Right lobe of liver (tissue), 6 donors: Measurements from ENCODE around the gene COQ5. TPM values are rescaled to one million over a fixed set of nuclear protein-coding genes. Genes with fewer than 3 reads are reported as not detected.

Experiments
- ATAC-seq, 4 donors: fragments of 200-7000 bp; cut with Tn5 transposase; one replicate each; pipeline ENCODE4 v1.9.1; 2020; ENCODE audit warnings: mild to moderate bottlenecking in 4 of 4, moderate library complexity in 4 of 4
- DNase-seq, 3 donors: peaks; one replicate each; pipeline ENCODE4 v3.0.0-alpha.2; 2020
- H3K27ac ChIP-seq, 3 donors: fragments of 200-600 bp; one replicate each; pipeline ENCODE4 v1.8.0; 2022
- H3K27me3 ChIP-seq, 2 donors: fragments of 200-600 bp; one replicate each; pipeline ENCODE4 v1.8.0; 2022
- H3K36me3 ChIP-seq, 4 donors: fragments of 200-600 bp; sonication (generic) in 1 of 4; one replicate each; pipeline versions ENCODE4 v1.5.1 to v1.8.0; 2017 to 2022; ENCODE audit warnings: control low read depth in 1 of 4
- H3K4me1 ChIP-seq, 4 donors: fragments of 200-600 bp; sonication (generic) in 1 of 4; one replicate each; pipeline versions ENCODE4 v1.5.1 to v1.8.0; 2017 to 2022; ENCODE audit warnings: control low read depth in 1 of 4
- H3K4me3 ChIP-seq, 3 donors: fragments of 200-600 bp; one replicate each; pipeline ENCODE4 v1.8.0; 2022
- H3K9me3 ChIP-seq, 4 donors: fragments of 200-600 bp; sonication (generic) in 1 of 4; one replicate each; pipeline versions ENCODE4 v1.5.1 to v1.8.0; 2017 to 2022; ENCODE audit warnings: control low read depth in 1 of 4
- POLR2A ChIP-seq: fragments of 450-650 bp; IDR thresholded peaks from one replicate; pipeline ENCODE4 v1.6.1; 2017; ENCODE audit warnings: antibody characterized with exemption, mild to moderate bottlenecking
- WGBS: methylation state at CpG from one replicate; pipeline ENCODE4 v1.1.6; 2018; ENCODE audit warnings: low coverage, low lambda C conversion rate; ENCODE audit not compliant: insufficient coverage; ENCODE audit errors: missing lambda C conversion rate; 5-methylcytosine and 5-hydroxymethylcytosine counted together
- intact Hi-C, 2 donors: fragments of 100-400 bp; cut with DNase I; formaldehyde crosslinking; loops; one replicate each; pipeline versions ENCODE4 v1.11.2 to v1.14.1; 2022
- total RNA-seq, 6 experiments: library from RNA; depleted of rRNA in 2 of 6; stranded (reverse); fragments of >200 nt in 2 of 6; fragmentation: NEBNext Ultra II Directional in 3 of 6; extraction: Animal tissue kit (Norgen Biotek cat#: 25700) in 3 of 6; gene quantifications; one replicate each; pipeline versions ENCODE4 v1.1.0 to v1.2.4, GENCODE V29; 2016 to 2023
- TF ChIP-seq, protein P1 (sequence below), 4 donors: fragments of 200-600 bp in 3 of 4; fragments of 450-650 bp in 1 of 4; IDR thresholded peaks; one replicate each; pipeline versions ENCODE4 v1.5.1 to v1.8.0; 2016 to 2022; ENCODE audit warnings: antibody characterized with exemption in 4 of 4, mild to moderate bottlenecking in 2 of 4
- donor health status: DM: no; HTN: yes; CAD: no.
- donor health status: DM: no; HTN: no; CAD: no.
- donor health status: DM: no; HTN: no; CAD: no.
- donor health status: DM: no; HTN: yes; CAD: no.
- donor health status: DM: no; HTN: yes; CAD: no.

The COQ5 gene
- total RNA-seq, 6 experiments from 2014 or later = 21.6 to 37.9 (median 31.0) TPM

DNA sequence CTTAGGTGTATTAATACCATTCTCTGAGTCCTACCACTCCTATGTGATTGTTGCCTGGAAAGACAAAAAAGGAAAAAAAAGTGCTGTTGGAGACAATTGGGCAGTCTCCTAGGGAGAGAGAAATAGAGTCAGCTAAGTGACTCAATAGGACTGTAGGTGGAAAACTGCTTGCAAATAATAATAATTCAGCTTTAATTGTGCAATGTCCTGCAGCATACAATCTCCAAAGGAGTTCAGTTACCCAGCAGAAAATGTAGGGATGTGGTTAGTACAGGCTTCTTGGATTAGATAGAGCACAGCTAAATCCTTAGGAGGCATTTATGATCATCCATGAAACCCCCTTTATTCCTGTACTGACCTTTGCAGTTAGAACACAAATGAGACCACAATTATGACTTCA, 56.4 kb downstream of the COQ5 start:
- Histone ChIP-seq H3K9me3 (no peaks in the 10 kb centered on the region), H3K4me1 (peaks cover 0 to 21% (median 0%) of the 10 kb centered on the region in 4 donors), H3K27ac (no peak overlapping the region), H3K4me3 (no peak overlapping the region), H3K36me3 (no peaks in the 10 kb centered on the region), H3K27me3 (no peaks in the 10 kb centered on the region)
- TF ChIP-seq POLR2A = no peak
- TF ChIP-seq, protein P1, sequence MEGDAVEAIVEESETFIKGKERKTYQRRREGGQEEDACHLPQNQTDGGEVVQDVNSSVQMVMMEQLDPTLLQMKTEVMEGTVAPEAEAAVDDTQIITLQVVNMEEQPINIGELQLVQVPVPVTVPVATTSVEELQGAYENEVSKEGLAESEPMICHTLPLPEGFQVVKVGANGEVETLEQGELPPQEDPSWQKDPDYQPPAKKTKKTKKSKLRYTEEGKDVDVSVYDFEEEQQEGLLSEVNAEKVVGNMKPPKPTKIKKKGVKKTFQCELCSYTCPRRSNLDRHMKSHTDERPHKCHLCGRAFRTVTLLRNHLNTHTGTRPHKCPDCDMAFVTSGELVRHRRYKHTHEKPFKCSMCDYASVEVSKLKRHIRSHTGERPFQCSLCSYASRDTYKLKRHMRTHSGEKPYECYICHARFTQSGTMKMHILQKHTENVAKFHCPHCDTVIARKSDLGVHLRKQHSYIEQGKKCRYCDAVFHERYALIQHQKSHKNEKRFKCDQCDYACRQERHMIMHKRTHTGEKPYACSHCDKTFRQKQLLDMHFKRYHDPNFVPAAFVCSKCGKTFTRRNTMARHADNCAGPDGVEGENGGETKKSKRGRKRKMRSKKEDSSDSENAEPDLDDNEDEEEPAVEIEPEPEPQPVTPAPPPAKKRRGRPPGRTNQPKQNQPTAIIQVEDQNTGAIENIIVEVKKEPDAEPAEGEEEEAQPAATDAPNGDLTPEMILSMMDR (IDR thresholded peaks at IDR 0.05) = no peak
- ATAC-seq = no peak
- DNase-seq = no peak
- intact Hi-C loops = no loop called here

- Histone ChIP-seq H3K36me3 (peaks cover 0 to 4% (median 3%) of the 10 kb centered on the region in 4 donors), H3K27me3 (no peaks in the 10 kb centered on the region), H3K9me3 (no peaks in the 10 kb centered on the region), H3K4me3 (peak overlapping the region; percentile 84 to 89 (median 88)), H3K27ac (peak overlapping the region; percentile 76 to 92 (median 83)), H3K4me1 (peaks cover 0 to 32% (median 0%) of the 10 kb centered on the region in 4 donors)
- DNase-seq (no peak), ATAC-seq (peak; percentile 16 to 31 (median 28))
- no peak for TF ChIP-seq POLR2A
- TF ChIP-seq, protein P1 (IDR thresholded peaks at IDR 0.05) = no peak
- intact Hi-C loops = no loop called here
- 82% methylated on average over 11 of the region's 26 CpGs for WGBS
Measured at GRCh38 chr12:120470150-120470784, 58.7 kb downstream of the COQ5 start.

DNA sequence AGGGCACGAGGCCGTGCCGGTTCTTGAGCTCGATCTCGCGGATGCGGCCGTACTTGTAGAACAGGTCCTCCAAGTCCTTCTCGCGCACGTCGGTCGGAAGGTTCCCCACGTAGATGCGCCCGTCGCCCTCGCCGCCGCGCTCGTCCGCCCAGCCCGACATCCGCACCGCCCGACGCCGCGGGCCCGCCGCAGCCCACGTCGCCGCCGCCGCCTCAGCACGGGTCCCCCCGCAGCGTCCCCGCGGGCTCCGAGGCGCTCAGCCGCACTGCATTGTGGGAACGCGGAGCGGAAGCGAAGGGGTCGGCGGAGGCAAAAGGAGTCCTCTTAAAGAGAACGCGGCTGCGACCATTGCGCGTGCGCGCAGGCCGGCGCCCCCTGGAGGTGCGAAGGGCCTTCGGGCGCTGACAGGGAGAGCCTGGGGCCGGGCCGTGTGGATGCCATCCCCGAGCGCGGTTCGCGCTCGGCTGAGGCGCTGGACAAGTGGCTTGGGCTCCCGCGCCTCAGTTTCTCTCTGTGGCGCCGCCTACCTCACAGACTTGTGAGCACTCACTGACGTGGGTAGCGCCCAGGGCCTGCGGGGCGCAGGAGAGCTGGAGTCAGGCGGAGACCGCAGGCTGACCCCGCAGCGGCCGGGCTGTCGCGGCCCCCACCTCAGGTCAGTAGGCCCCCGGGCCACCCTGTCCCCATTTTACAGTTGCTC, 59.4 kb downstream of the COQ5 start, which contains the start of gene SRSF9:
TSS of gene SRSF9 (minus strand) at position 299 of the 700 bp plus-strand sequence. CDS start at position 160, 139 bp downstream.
- ATAC-seq (peak; percentile 95 to 98 (median 96)), DNase-seq (peak; percentile 97)
- peak within 1 kb of the TSS; percentile 84 to 89 (median 88) for H3K4me3 ChIP-seq
- intact Hi-C loops = no loop called here
- H3K9me3 ChIP-seq = no peaks in the 10 kb centered on the region
- H3K4me1 ChIP-seq = peaks cover 0 to 32% (median 0%) of the 10 kb centered on the region in 4 donors
- no peaks in the 10 kb centered on the region for H3K27me3 ChIP-seq
- TF ChIP-seq POLR2A = peak; percentile 79
- TF ChIP-seq, protein P1 (IDR thresholded peaks at IDR 0.05) = peak; percentile 87 to 96 (median 92)
- WGBS = 0% methylated on average over 14 of the region's 88 CpGs
- peak within 1 kb of the TSS; percentile 76 to 92 (median 83) for H3K27ac ChIP-seq
- peaks cover 0 to 11% (median 6%) of the 10 kb centered on the region in 4 donors for H3K36me3 ChIP-seq

DNA sequence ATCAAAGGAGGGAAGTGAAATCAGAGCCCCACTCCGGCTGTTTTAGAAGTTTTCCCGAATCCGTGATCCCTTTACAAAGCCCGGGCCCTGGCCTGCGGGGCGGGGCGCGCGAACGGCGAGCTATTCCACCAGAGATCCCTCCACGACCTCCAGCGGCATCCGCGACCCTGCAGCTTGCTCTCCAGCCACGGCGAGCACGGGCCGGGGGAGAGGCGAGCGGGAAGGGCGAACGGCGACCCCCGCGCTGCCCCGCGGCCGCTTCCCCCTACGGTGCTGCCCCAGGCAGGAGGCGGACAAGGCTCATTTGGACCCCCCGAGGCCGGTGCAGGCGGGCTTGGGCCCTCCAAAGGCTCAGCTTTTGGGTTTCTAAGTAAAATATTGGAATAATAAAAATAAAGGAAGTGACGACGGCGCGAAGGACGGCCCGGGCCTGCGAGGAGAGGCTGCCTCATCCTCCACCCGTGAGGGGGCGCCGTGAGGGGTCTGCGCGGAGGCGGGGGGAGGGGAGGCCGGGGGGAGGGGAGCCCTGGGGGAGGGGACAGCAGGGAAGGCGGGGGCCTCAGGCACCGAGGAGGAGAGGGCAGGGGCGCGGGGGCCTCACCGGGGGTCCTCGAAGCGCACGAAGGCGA, 60.0 kb downstream of the COQ5 start:
- DNase-seq (peak in 2 of 3 donors; percentile 50 to 59), ATAC-seq (peak; percentile 13 to 41 (median 30))
- Histone ChIP-seq H3K4me1 (peaks cover 0 to 32% (median 0%) of the 10 kb centered on the region in 4 donors), H3K27me3 (no peaks in the 10 kb centered on the region), H3K4me3 (peak overlapping the region; percentile 84 to 89 (median 88)), H3K27ac (peak overlapping the region; percentile 76 to 92 (median 83)), H3K9me3 (no peaks in the 10 kb centered on the region), H3K36me3 (peaks cover 0 to 16% (median 9%) of the 10 kb centered on the region in 4 donors)
- intact Hi-C loops = no loop called here
- TF ChIP-seq, protein P1 (IDR thresholded peaks at IDR 0.05) = no peak
- no peak for TF ChIP-seq POLR2A
- under 1% methylated on average over 45 of the region's 57 CpGs for whole genome bisulfite sequencing
